ENCODE measurements around the gene RIT2.

DNA sequence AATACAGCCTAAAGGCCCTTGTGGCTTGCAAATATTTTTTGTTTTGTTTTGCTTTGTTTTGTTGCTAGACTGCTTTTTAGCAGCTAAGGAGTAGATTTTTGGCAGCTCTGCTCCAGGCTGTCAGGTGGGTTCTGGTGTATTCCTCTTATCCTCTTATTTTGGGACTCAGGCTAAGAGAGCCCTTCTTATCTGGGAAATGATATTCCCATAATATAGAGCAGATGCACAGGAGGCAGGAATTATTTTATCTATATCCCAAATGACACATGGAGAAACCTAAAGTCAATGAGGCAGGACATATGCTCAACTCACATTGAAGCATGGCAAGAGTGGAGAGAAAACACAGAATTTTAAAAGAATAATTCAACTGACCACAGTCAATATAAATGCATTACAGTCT, 369.6 kb downstream of the RIT2 start:
- TF ChIP-seq, protein P1, sequence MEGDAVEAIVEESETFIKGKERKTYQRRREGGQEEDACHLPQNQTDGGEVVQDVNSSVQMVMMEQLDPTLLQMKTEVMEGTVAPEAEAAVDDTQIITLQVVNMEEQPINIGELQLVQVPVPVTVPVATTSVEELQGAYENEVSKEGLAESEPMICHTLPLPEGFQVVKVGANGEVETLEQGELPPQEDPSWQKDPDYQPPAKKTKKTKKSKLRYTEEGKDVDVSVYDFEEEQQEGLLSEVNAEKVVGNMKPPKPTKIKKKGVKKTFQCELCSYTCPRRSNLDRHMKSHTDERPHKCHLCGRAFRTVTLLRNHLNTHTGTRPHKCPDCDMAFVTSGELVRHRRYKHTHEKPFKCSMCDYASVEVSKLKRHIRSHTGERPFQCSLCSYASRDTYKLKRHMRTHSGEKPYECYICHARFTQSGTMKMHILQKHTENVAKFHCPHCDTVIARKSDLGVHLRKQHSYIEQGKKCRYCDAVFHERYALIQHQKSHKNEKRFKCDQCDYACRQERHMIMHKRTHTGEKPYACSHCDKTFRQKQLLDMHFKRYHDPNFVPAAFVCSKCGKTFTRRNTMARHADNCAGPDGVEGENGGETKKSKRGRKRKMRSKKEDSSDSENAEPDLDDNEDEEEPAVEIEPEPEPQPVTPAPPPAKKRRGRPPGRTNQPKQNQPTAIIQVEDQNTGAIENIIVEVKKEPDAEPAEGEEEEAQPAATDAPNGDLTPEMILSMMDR (IDR thresholded peaks at IDR 0.05; ENCODE audit: low read length) = no peak
- no peak for TF ChIP-seq EZH2 (IDR thresholded peaks at IDR 0.05; ENCODE audit: borderline replicate concordance, low read length)

Measured in OCI-LY1 (cell line).